ENCODE measurements around the gene SOX4.

GRCh38 chr6:21601339-21601923 lies 7.9 kb downstream of the SOX4 start:
- TF ChIP-seq CTCF (IDR thresholded peaks at IDR 0.05), result no peak
- TF ChIP-seq POLR2A (IDR thresholded peaks at IDR 0.05), result no peak

Measured in testis (tissue), 2 donors.